SJSA1 (cell line): ENCODE data around the gene C5AR2. TPM values are rescaled to one million over a fixed set of nuclear protein-coding genes. Genes with fewer than 3 reads are reported as not detected.
"Not testable (repeated sequence)": the region's sequence is repeated elsewhere in the genome, so short reads cannot be mapped to it uniquely, and the experiment has no call there.

ENCODE experiments used
- DNase-seq, 2 experiments: peaks; one replicate each; pipeline ENCODE4 v3.0.0-alpha.2; 2015 to 2020; ENCODE audit warnings: low spot score in 2 of 2, low read depth in 1 of 2
- H3K27ac ChIP-seq: fragments of 250-450 bp; sonication (Bioruptor Pico); 2 replicates; pipeline ENCODE4 v1.5.1; 2020; ENCODE audit warnings: mild to moderate bottlenecking, moderate library complexity
- H3K27me3 ChIP-seq: fragments of 250-450 bp; sonication (Bioruptor Pico); replicated peaks from 2 replicates; pipeline ENCODE4 v1.5.1; 2020; ENCODE audit warnings: mild to moderate bottlenecking, moderate library complexity
- H3K36me3 ChIP-seq: fragments of 250-450 bp; sonication (Bioruptor Pico); 2 replicates; pipeline ENCODE4 v1.5.1; 2020; ENCODE audit warnings: mild to moderate bottlenecking
- H3K4me1 ChIP-seq: fragments of 250-450 bp; sonication (Bioruptor Pico); replicated peaks from 2 replicates; pipeline ENCODE4 v1.6.1; 2021; ENCODE audit warnings: mild to moderate bottlenecking
- H3K4me3 ChIP-seq: fragments of 250-450 bp; sonication (Bioruptor Pico); 2 replicates; pipeline ENCODE4 v1.5.1; 2020; ENCODE audit warnings: mild to moderate bottlenecking
- H3K9me3 ChIP-seq: fragments of 250-450 bp; sonication (Bioruptor Pico); replicated peaks from 2 replicates; pipeline ENCODE4 v1.5.1; 2020; ENCODE audit warnings: mild to moderate bottlenecking
- total RNA-seq: library from RNA; depleted of rRNA; stranded (reverse); fragments of >200 nt; shearing (Covaris generic); gene quantifications from 2 replicates; pipeline ENCODE4 v1.2.3, GENCODE V29; 2014

Gene C5AR2
- total RNA-seq, 1 experiment from 2014 or later, result not detected

DNA sequence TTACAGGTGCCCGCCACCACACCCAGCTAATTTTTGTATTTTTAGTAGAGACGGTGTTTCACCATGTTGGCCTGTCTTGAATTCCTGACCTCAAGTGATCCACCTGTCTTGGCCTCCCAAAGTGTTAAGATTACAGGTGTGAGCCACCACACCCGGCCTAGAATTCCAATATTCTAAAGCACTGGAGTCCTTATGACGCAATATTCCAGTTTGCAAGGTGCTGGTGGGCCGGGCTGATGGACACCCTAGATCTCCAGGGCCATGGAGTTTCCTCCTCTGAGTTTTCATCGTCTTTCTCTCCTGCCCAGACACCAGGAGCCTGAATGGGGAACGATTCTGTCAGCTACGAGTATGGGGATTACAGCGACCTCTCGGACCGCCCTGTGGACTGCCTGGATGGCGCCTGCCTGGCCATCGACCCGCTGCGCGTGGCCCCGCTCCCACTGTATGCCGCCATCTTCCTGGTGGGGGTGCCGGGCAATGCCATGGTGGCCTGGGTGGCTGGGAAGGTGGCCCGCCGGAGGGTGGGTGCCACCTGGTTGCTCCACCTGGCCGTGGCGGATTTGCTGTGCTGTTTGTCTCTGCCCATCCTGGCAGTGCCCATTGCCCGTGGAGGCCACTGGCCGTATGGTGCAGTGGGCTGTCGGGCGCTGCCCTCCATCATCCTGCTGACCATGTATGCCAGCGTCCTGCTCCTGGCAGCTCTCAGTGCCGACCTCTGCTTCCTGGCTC is 8.7 kb downstream of the C5AR2 start:
- no peaks in the 10 kb centered on the region for H3K27me3 ChIP-seq
- DNase-seq, result no peak
- H3K27ac ChIP-seq, result no peak overlapping the region
- no peak overlapping the region for H3K4me3 ChIP-seq
- H3K9me3 ChIP-seq, result no peaks in the 10 kb centered on the region
- no peaks in the 10 kb centered on the region for H3K4me1 ChIP-seq
- no peaks in the 10 kb centered on the region for H3K36me3 ChIP-seq

DNA sequence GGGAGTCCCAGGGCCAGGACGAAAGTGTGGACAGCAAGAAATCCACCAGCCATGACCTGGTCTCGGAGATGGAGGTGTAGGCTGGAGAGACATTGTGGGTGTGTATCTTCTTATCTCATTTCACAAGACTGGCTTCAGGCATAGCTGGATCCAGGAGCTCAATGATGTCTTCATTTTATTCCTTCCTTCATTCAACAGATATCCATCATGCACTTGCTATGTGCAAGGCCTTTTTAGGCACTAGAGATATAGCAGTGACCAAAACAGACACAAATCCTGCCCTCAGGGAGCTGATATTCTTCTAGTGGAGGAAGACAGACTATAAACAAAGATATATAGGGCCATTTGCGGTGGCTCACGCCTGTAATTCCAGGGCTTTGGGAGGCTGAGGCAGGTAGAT is 9.8 kb downstream of the C5AR2 start:
- no peaks in the 10 kb centered on the region for H3K4me1 ChIP-seq
- no peak overlapping the region for H3K4me3 ChIP-seq
- H3K36me3 ChIP-seq, result no peaks in the 10 kb centered on the region
- H3K27me3 ChIP-seq, result no peaks in the 10 kb centered on the region
- no peaks in the 10 kb centered on the region for H3K9me3 ChIP-seq
- DNase-seq, result no peak
- H3K27ac ChIP-seq, result no peak overlapping the region

DNA sequence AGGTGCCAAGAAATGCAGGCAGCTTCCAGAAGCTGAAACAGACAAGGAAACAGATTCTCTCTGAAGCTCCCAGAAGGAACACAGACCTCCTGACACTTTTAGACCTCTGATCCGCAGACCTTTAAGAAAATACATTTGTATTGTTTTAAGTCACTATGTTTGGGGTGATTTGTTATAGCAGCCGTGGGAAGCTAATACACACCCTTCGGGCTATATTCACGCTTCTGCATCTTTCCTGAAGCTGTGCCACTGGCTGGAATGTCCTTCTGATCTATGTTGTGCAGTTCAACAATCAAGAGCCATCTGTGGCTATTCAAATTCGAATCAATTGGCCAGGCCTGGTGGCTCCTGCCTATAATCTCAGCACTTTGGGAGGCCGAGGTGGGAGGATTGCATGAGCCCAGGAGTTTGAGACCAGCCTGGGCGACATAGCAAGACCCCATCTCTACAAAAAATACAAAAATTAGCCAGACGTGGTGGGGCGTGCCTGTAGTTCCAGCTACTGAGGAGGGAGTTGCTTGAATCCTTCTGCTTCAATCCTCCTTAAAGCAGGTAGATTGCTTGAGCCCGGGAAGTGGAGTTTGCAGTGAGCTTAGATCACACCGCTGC is 11.3 kb downstream of the C5AR2 start:
- Histone ChIP-seq H3K9me3 (no peaks in the 10 kb centered on the region), H3K27ac (no peak overlapping the region), H3K36me3 (no peaks in the 10 kb centered on the region), H3K4me1 (no peaks in the 10 kb centered on the region), H3K27me3 (no peaks in the 10 kb centered on the region), H3K4me3 (no peak overlapping the region)
- no peak for DNase-seq

DNA sequence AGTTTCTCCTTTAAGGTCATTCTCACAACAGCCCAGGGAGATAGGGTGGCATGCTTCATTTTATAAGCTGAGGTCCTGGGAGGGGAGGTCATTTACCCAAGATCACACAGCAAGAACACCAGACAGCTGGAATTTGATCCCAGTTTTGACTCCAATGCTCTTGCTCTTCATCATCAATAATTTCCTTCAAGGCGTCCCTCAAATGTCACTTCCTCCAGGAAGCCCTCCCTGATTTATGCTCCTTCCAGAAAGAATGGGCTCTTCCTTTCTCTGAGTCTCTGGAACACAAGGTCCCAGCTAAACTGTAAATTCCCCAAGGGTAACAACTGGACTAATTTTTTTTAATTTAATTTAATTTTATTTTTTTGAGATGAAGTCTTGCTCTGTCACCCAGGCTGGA is 12.4 kb downstream of the C5AR2 start:
- no peak for DNase-seq
- Histone ChIP-seq H3K4me3 (no peak overlapping the region), H3K27me3 (no peaks in the 10 kb centered on the region), H3K27ac (no peak overlapping the region), H3K9me3 (no peaks in the 10 kb centered on the region), H3K4me1 (no peaks in the 10 kb centered on the region), H3K36me3 (no peaks in the 10 kb centered on the region)

DNA sequence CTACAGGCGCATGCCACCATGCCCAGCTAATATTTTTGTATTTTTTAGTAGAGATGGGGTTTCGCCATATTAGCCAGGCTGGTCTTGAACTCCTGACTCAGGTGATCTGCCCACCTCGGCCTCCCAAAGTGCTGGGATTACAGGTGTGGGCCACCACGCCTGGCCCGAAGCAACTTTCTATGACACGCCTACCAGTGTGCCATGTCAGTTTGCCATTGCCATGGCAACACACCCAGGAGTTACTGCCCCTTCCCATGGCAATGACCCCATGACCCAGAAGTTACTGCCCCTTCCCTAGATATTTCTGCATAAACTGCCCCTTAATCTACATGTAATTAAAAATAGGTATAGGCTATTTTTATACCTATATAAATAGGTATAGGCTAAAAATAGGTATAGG is 14.0 kb downstream of the C5AR2 start:
- H3K4me1 ChIP-seq, H3K4me3 ChIP-seq, H3K9me3 ChIP-seq, H3K36me3 ChIP-seq, H3K27me3 ChIP-seq, DNase-seq, H3K27ac ChIP-seq: not testable (repeated sequence)

DNA sequence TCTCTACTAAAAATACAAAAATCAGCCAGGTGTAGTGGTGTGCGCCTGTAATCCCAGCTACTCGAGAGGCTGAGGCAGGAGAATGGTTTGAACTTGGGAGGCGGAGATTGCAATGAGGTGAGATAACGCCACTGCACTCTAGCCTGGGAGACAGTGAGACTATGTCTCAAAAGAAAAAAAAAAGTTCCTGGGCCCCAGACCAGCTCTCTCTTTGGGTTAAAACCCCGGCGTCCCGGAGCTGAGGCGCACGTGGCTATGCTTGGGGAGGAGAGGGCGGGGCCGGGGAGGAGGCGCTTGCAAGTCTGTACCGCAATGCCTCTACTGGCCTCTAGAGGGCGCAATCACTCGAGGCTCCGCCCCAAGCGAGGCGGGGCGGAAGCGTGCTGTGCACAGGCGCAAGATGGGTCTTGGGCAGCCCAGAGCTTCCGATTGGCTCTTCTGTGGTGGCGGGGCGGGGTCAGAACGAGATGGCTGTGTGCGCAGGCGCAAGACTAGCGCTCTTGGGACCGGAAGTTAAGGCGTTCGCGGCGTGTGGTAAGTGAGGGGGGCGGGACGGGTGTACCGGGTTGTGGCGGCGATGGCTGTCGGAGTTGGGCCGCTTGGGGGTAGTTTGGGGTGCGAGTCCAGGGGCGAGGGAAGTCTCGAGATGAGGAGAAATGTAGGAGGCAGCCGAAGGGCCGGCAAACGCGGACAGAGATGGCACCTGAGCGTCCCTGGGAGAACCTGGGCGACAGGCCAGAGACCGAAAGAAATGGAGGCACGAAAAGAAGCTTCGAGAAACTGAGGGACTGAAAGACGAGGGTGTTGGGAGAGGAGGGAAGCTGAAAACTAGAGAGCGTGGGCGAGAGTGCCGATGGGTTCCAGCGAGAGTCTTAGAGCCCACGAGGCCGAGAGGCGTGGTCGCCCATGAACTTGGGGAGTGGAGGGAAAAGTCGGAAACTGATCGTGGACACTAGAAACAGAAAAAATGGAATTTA is 17.1 kb downstream of the C5AR2 start, which contains the start of gene DHX34:
DHX34 (plus strand) TSS at position 497 of the 977 bp plus-strand sequence. CDS start 3,716 bp downstream, outside the sequence.
- H3K4me1 ChIP-seq, result peaks cover 4% of the 10 kb centered on the region
- H3K27me3 ChIP-seq, result no peaks in the 10 kb centered on the region
- H3K27ac ChIP-seq, result 0 out of 2 replicates have a peak within 1 kb of the TSS, but pooled peaks have one; percentile 33
- H3K4me3 ChIP-seq, result peak within 1 kb of the TSS; percentile 61
- H3K36me3 ChIP-seq, result peaks cover 26% of the 10 kb centered on the region
- peak; percentile 96 to 99 for DNase-seq
- no peaks in the 10 kb centered on the region for H3K9me3 ChIP-seq

DNA sequence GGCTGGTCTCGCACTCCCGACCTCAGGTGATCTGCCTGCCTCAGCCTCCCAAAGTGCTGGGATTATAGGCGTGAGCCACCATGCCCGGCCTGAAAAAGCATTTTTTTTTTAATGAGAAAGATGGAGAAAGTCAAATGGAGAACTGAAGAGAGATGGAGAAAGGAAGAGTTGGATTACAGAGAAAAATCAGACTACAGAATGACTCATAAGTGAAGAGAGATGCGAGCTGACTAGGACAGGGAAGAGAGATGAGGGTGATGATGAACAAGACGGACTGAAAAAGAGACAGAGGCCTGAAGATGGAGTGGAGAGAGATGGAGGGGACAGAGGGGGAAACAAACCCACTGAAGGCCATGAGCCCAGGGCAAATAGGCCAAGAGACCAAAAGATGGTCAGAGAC is 18.7 kb downstream of the C5AR2 start:
- H3K4me3 ChIP-seq, result no peak overlapping the region
- peaks cover 42% of the 10 kb centered on the region for H3K36me3 ChIP-seq
- H3K27me3 ChIP-seq, result no peaks in the 10 kb centered on the region
- peaks cover 4% of the 10 kb centered on the region for H3K4me1 ChIP-seq
- no peak for DNase-seq
- H3K9me3 ChIP-seq, result no peaks in the 10 kb centered on the region
- H3K27ac ChIP-seq, result no peak overlapping the region

DNA sequence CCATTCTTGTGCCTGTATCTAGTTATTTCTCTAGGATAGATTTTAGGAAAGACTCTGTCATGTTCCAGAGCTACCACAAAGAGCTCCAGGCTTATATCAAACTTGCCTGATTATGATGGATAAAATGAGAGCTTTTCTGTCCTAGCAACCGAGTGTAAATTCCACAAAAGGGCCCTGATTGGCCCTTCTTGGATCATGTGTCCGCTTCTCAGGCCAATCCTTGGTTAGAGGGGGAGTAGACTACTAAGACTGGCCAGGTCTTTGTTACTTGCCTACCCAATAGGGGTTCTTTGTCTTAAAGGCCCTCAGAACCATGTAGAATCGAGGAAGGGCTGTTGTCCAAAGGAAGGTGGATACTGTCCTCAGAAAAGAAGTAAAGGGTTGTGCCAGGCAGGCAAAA is 19.6 kb downstream of the C5AR2 start:
- Histone ChIP-seq H3K4me3 (no peak overlapping the region), H3K36me3 (peaks cover 51% of the 10 kb centered on the region), H3K4me1 (peaks cover 4% of the 10 kb centered on the region), H3K27me3 (no peaks in the 10 kb centered on the region), H3K27ac (no peak overlapping the region), H3K9me3 (no peaks in the 10 kb centered on the region)
- DNase-seq, result peak in 1 of 2 experiments; percentile 21

DNA sequence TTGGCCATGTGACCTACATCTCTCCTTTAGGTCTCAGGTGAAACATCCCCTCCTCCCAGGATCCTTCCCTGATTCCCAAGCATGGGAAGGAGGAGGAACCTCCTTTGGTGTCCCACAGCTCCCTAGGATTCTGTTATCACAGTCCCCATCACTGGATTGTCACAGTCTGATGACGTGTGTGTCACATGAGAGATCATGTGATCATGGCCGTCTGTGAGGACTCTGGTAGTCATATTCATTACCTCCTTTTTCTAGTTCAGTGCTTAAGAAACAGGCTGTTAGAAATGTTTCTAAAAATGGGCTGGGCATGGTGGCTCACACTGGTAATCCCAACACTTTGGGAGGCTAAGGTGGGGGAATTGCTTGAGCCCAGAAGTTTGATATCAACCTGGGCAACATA is 20.1 kb downstream of the C5AR2 start:
- H3K27ac ChIP-seq, result no peak overlapping the region
- peaks cover 56% of the 10 kb centered on the region for H3K36me3 ChIP-seq
- no peak for DNase-seq
- no peaks in the 10 kb centered on the region for H3K9me3 ChIP-seq
- H3K4me3 ChIP-seq, result no peak overlapping the region
- H3K27me3 ChIP-seq, result no peaks in the 10 kb centered on the region
- peaks cover 4% of the 10 kb centered on the region for H3K4me1 ChIP-seq

DNA sequence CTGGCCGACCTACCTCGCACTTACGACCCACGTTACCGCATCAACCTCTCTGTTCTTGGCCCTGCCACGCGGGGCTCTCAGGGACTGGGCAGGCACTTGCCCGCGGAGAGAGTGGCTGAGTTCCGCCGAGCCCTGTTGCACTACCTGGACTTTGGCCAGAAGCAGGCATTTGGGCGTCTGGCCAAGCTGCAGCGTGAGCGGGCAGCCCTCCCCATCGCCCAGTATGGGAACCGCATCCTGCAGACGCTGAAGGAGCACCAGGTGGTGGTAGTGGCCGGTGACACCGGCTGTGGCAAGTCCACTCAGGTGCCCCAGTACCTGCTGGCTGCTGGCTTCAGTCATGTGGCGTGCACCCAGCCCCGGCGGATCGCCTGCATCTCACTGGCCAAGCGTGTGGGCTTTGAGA is 21.3 kb downstream of the C5AR2 start:
- H3K4me3 ChIP-seq, result no peak overlapping the region
- H3K27me3 ChIP-seq, result no peaks in the 10 kb centered on the region
- H3K9me3 ChIP-seq, result no peaks in the 10 kb centered on the region
- no peak overlapping the region for H3K27ac ChIP-seq
- DNase-seq, result no peak
- peaks cover 4% of the 10 kb centered on the region for H3K4me1 ChIP-seq
- H3K36me3 ChIP-seq, result peaks cover 68% of the 10 kb centered on the region

DNA sequence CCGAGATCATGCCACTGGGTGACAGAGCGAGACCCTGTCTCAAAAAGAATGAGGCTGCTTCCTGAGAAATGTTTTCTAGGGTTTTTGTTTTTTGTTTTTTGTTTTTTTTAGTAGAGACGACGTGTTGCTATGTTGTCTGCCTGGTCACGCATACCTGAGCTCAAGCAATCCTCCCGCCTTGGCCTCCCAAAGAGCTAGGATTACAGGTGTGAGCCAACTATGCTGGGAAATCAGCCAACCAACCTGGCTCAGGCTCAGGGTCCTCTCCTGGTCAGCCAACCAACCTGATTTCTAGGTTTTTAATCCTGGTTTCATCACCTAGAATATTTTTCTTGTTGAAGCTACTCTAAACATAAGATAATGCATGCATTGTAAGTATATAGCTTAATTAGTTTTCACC is 24.9 kb downstream of the C5AR2 start:
- Histone ChIP-seq H3K27me3 (no peaks in the 10 kb centered on the region), H3K9me3 (no peaks in the 10 kb centered on the region)

DNA sequence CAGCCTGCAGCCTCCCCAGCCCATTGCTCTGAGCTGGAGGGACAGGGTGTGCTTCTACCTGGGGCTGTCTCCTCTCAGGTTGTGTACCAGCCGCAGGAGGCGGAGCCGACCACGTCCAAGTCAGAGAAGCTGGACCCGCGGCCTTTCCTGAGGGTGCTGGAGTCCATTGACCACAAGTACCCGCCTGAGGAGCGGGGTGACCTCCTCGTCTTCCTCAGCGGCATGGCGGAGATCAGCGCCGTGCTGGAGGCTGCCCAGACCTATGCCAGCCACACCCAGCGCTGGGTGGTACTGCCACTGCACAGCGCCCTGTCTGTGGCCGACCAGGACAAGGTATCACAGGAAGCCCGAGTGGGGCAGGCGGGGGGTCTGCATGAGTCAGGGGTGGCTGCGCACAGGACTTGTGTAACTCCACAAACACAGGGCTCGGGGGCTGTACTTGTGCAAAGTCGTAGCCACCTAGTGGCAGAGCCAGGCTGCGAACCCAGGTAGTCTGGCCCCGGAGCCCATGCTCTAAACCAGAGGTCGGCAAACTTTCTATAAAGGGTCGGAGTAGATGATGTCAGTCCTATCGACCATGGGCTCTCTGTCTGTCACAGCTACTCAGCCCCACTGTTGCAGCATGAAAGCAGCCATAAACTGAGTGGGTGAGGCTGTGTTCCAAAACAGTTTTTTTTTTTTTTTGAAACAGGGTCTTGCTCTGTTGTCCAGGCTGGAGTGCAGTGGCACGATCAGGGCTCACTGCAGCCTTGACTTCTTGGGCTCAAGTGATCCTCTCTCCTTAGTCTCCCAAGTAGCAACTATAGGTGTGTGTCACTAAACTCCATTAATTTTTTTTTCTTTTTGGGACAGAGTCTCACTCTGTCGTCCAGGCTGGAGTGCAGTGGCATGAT is 26.1 kb downstream of the C5AR2 start:
- no peak for DNase-seq
- Histone ChIP-seq H3K27me3 (no peaks in the 10 kb centered on the region), H3K4me3 (no peak overlapping the region), H3K4me1 (no peaks in the 10 kb centered on the region), H3K36me3 (peaks cover 97% of the 10 kb centered on the region), H3K9me3 (no peaks in the 10 kb centered on the region), H3K27ac (no peak overlapping the region)

More for the DNA sequence above, 24.9 kb downstream of the C5AR2 start:
- peaks cover 97% of the 10 kb centered on the region for H3K36me3 ChIP-seq
- no peak overlapping the region for H3K27ac ChIP-seq
- no peak for DNase-seq
- H3K4me3 ChIP-seq, result no peak overlapping the region
- no peaks in the 10 kb centered on the region for H3K4me1 ChIP-seq

DNA sequence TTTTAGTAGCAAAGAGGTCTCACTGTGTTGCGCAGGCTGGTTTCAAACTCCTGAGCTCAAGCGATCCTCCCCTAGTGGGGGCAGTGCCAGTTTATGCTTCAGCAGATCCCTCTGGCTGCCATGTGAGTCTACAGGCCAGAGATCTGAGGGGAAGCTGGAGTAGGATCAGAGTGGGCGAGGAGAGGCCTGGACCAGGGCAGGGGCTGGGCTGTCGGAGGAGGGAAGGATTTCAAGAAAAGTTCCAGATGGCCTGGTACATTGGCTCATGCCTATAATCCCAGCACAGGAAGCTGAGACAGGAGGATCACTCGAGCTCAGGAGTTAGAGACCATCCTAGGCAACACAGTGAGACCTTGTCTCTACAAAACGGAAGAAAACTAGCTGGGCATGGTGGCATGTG is 27.0 kb downstream of the C5AR2 start:
- H3K27ac ChIP-seq, result no peak overlapping the region
- no peaks in the 10 kb centered on the region for H3K4me1 ChIP-seq
- peaks cover 96% of the 10 kb centered on the region for H3K36me3 ChIP-seq
- no peaks in the 10 kb centered on the region for H3K9me3 ChIP-seq
- no peaks in the 10 kb centered on the region for H3K27me3 ChIP-seq
- DNase-seq, result no peak
- no peak overlapping the region for H3K4me3 ChIP-seq
